ENCODE measurements around the gene RIMS1. TPM values are rescaled to one million over a fixed set of nuclear protein-coding genes. Genes with fewer than 3 reads are reported as not detected.

The RIMS1 gene
- total RNA-seq, 1 experiment from 2014 or later = 1.1 TPM

- Mint-ChIP-seq H3K4me3 (no peak overlapping the region), H3K27me3 (ENCODE audit: low read depth) (no peaks in the 10 kb centered on the region), H3K9me3 (no peaks in the 10 kb centered on the region), H3K4me1 (peaks cover 4% of the 10 kb centered on the region), H3K27ac (no peak overlapping the region), H3K36me3 (no peaks in the 10 kb centered on the region)
- no peak for DNase-seq (ENCODE audit: low spot score)
- CTCF ChIA-PET = interaction anchor here (1.1 kb wide), 1 partner anchor 46 kb away, joined by 4 read pairs; no protein-coding TSS in a partner anchor
- TF ChIP-seq ZNF416 (CRISPR knock-in tag; IDR thresholded peaks at IDR 0.05) = no peak
- no peak for TF ChIP-seq ZNF317 (CRISPR knock-in tag; IDR thresholded peaks at IDR 0.05; ENCODE audit: borderline replicate concordance, low read depth)
- TF ChIP-seq, protein P1, sequence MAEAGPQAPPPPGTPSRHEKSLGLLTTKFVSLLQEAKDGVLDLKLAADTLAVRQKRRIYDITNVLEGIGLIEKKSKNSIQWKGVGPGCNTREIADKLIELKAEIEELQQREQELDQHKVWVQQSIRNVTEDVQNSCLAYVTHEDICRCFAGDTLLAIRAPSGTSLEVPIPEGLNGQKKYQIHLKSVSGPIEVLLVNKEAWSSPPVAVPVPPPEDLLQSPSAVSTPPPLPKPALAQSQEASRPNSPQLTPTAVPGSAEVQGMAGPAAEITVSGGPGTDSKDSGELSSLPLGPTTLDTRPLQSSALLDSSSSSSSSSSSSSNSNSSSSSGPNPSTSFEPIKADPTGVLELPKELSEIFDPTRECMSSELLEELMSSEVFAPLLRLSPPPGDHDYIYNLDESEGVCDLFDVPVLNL (CRISPR knock-in tag; IDR thresholded peaks at IDR 0.05; ENCODE audit: borderline replicate concordance, low read depth) = no peak
- no peak for TF ChIP-seq HMGA2 (CRISPR knock-in tag; IDR thresholded peaks at IDR 0.05)
- TF ChIP-seq ZNF671 (CRISPR knock-in tag; IDR thresholded peaks at IDR 0.05) = no peak
- no peak for TF ChIP-seq ZNF219 (CRISPR knock-in tag; IDR thresholded peaks at IDR 0.05; ENCODE audit: borderline replicate concordance)
- no peak for TF ChIP-seq TEAD4 (CRISPR knock-in tag; IDR thresholded peaks at IDR 0.05)
- no peak for TF ChIP-seq ZNF532 (CRISPR knock-in tag; IDR thresholded peaks at IDR 0.05; ENCODE audit: borderline replicate concordance)
- no peak for TF ChIP-seq ZBTB43 (CRISPR knock-in tag; IDR thresholded peaks at IDR 0.05)
- TF ChIP-seq ELF4 (CRISPR knock-in tag; IDR thresholded peaks at IDR 0.05; ENCODE audit: low read depth) = no peak
- POLR2A ChIA-PET = no interaction called here
- no peak for ATAC-seq
These were observed 479.4 kb downstream of the RIMS1 start for GRCh38 chr6:72365773-72366172.

GRCh38 chr6:72367439-72367838 lies 481.1 kb downstream of the RIMS1 start:
- Mint-ChIP-seq H3K27ac (no peak overlapping the region), H3K4me3 (no peak overlapping the region), H3K4me1 (peaks cover 4% of the 10 kb centered on the region), H3K9me3 (no peaks in the 10 kb centered on the region), H3K36me3 (no peaks in the 10 kb centered on the region), H3K27me3 (ENCODE audit: low read depth) (no peaks in the 10 kb centered on the region)
- POLR2A ChIA-PET = no interaction called here
- CTCF ChIA-PET = no interaction called here
- ATAC-seq (no peak), DNase-seq (ENCODE audit: low spot score) (no peak)
- TF ChIP-seq ZBTB43 (CRISPR knock-in tag; IDR thresholded peaks at IDR 0.05) = no peak
- TF ChIP-seq, protein P2, sequence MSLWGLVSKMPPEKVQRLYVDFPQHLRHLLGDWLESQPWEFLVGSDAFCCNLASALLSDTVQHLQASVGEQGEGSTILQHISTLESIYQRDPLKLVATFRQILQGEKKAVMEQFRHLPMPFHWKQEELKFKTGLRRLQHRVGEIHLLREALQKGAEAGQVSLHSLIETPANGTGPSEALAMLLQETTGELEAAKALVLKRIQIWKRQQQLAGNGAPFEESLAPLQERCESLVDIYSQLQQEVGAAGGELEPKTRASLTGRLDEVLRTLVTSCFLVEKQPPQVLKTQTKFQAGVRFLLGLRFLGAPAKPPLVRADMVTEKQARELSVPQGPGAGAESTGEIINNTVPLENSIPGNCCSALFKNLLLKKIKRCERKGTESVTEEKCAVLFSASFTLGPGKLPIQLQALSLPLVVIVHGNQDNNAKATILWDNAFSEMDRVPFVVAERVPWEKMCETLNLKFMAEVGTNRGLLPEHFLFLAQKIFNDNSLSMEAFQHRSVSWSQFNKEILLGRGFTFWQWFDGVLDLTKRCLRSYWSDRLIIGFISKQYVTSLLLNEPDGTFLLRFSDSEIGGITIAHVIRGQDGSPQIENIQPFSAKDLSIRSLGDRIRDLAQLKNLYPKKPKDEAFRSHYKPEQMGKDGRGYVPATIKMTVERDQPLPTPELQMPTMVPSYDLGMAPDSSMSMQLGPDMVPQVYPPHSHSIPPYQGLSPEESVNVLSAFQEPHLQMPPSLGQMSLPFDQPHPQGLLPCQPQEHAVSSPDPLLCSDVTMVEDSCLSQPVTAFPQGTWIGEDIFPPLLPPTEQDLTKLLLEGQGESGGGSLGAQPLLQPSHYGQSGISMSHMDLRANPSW (CRISPR knock-in tag; conservative IDR thresholded peaks at IDR 0.05; ENCODE audit: low read depth) = no peak
- no peak for TF ChIP-seq FOXP1 (CRISPR knock-in tag; IDR thresholded peaks at IDR 0.05; ENCODE audit: borderline replicate concordance)
- no peak for TF ChIP-seq NFYB (CRISPR knock-in tag; conservative IDR thresholded peaks at IDR 0.05; ENCODE audit: low read depth)
- no peak for TF ChIP-seq MYBL2 (CRISPR knock-in tag; IDR thresholded peaks at IDR 0.05)
- TF ChIP-seq CBFB (CRISPR knock-in tag; IDR thresholded peaks at IDR 0.05; ENCODE audit: low read depth) = no peak
- TF ChIP-seq, protein P3, sequence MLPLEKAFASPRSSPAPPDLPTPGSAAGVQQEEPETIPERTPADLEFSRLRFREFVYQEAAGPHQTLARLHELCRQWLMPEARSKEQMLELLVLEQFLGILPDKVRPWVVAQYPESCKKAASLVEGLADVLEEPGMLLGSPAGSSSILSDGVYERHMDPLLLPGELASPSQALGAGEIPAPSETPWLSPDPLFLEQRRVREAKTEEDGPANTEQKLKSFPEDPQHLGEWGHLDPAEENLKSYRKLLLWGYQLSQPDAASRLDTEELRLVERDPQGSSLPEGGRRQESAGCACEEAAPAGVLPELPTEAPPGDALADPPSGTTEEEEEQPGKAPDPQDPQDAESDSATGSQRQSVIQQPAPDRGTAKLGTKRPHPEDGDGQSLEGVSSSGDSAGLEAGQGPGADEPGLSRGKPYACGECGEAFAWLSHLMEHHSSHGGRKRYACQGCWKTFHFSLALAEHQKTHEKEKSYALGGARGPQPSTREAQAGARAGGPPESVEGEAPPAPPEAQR (CRISPR knock-in tag; IDR thresholded peaks at IDR 0.05) = no peak
- no peak for TF ChIP-seq ZNF425 (CRISPR knock-in tag; conservative IDR thresholded peaks at IDR 0.05)

All from WTC11 (cell line).